ENCODE data around the gene RBMS1. TPM values are rescaled to one million over a fixed set of nuclear protein-coding genes. Genes with fewer than 3 reads are reported as not detected.

Gene RBMS1
- total RNA-seq, 1 donor from 2014 or later, result 75.3 TPM

GRCh38 chr2:160333324-160334027 lies 160.1 kb downstream of the RBMS1 start:
- intact Hi-C loops (cut with DNase I), result loop anchor here (5.0 kb wide), 2 partner anchors 39 to 94 kb away; no protein-coding TSS in a partner anchor
- no peak for DNase-seq (ENCODE audit: low spot score)

- intact Hi-C loops (cut with DNase I), result loop anchor here (5.0 kb wide), 2 partner anchors 40 to 95 kb away; no protein-coding TSS in a partner anchor
- DNase-seq (ENCODE audit: low spot score), result no peak
These were observed 161.3 kb downstream of the RBMS1 start for GRCh38 chr2:160332318-160332717.

GRCh38 chr2:160331258-160332025 lies 162.2 kb downstream of the RBMS1 start:
- DNase-seq (ENCODE audit: low spot score), result no peak
- intact Hi-C loops (cut with DNase I), result loop anchor here (5.0 kb wide), 2 partner anchors 41 to 96 kb away; no protein-coding TSS in a partner anchor

- intact Hi-C loops (cut with DNase I), result loop anchor here (5.0 kb wide), 4 partner anchors 37 to 163 kb away; partner anchors contain the start of gene RBMS1
- no peak for DNase-seq (ENCODE audit: low spot score)
These were observed 164.6 kb downstream of the RBMS1 start for GRCh38 chr2:160328811-160329527.

- no peak for DNase-seq (ENCODE audit: low spot score)
- intact Hi-C loops (cut with DNase I), result loop anchor here (5.0 kb wide), 4 partner anchors 34 to 166 kb away; partner anchors contain the start of gene RBMS1
These were observed 166.8 kb downstream of the RBMS1 start for GRCh38 chr2:160326786-160327185.

GRCh38 chr2:160325418-160325817 lies 168.2 kb downstream of the RBMS1 start:
- intact Hi-C loops (cut with DNase I), result loop anchor here (5.0 kb wide), 4 partner anchors 33 to 167 kb away; partner anchors contain the start of gene RBMS1
- DNase-seq (ENCODE audit: low spot score), result no peak

GRCh38 chr2:160324917-160325316 lies 168.7 kb downstream of the RBMS1 start:
- intact Hi-C loops (cut with DNase I), result loop anchor here (5.0 kb wide), 7 partner anchors 33 to 667 kb away; partner anchors contain the start of gene RBMS1
- DNase-seq (ENCODE audit: low spot score), result no peak

GRCh38 chr2:160324161-160324800 lies 169.3 kb downstream of the RBMS1 start:
- intact Hi-C loops (cut with DNase I), result loop anchor here (5.0 kb wide), 3 partner anchors 593 to 668 kb away; no protein-coding TSS in a partner anchor
- DNase-seq (ENCODE audit: low spot score), result no peak

- DNase-seq (ENCODE audit: low spot score), result no peak
- intact Hi-C loops (cut with DNase I), result loop anchor here (5.0 kb wide), 3 partner anchors 595 to 670 kb away; no protein-coding TSS in a partner anchor
These were observed 171.3 kb downstream of the RBMS1 start for GRCh38 chr2:160322320-160322719.

GRCh38 chr2:160321006-160321405 lies 172.6 kb downstream of the RBMS1 start:
- intact Hi-C loops (cut with DNase I), result loop anchor here (5.0 kb wide), 3 partner anchors 596 to 671 kb away; no protein-coding TSS in a partner anchor

GRCh38 chr2:160319700-160320099 lies 173.9 kb downstream of the RBMS1 start:
- no peak for DNase-seq (ENCODE audit: low spot score)
- intact Hi-C loops (cut with DNase I), result loop anchor here (5.0 kb wide), 3 partner anchors 598 to 673 kb away; no protein-coding TSS in a partner anchor

More at GRCh38 chr2:160321006-160321405, 172.6 kb downstream of the RBMS1 start:
- no peak for DNase-seq (ENCODE audit: low spot score)

- intact Hi-C loops (cut with DNase I), result no loop called here
These were observed 175.4 kb downstream of the RBMS1 start for GRCh38 chr2:160318218-160318617.

GRCh38 chr2:160317181-160318099 lies 176.2 kb downstream of the RBMS1 start:
- no peak for DNase-seq (ENCODE audit: low spot score)
- intact Hi-C loops (cut with DNase I), result no loop called here

More at GRCh38 chr2:160318218-160318617, 175.4 kb downstream of the RBMS1 start:
- DNase-seq (ENCODE audit: low spot score), result no peak

GRCh38 chr2:160315337-160315736 lies 178.3 kb downstream of the RBMS1 start:
- intact Hi-C loops (cut with DNase I), result no loop called here
- no peak for DNase-seq (ENCODE audit: low spot score)

GRCh38 chr2:160310118-160310828 lies 183.3 kb downstream of the RBMS1 start:
- intact Hi-C loops (cut with DNase I), result no loop called here
- no peak for DNase-seq (ENCODE audit: low spot score)

- intact Hi-C loops (cut with DNase I), result no loop called here
- DNase-seq (ENCODE audit: low spot score), result no peak
These were observed 184.0 kb downstream of the RBMS1 start for GRCh38 chr2:160309585-160309984.

- intact Hi-C loops (cut with DNase I), result no loop called here
- DNase-seq (ENCODE audit: low spot score), result no peak
These were observed 184.7 kb downstream of the RBMS1 start for GRCh38 chr2:160308915-160309314.
